ENCODE data around the gene LTA. TPM values are rescaled to one million over a fixed set of nuclear protein-coding genes. Genes with fewer than 3 reads are reported as not detected.

LTA gene
- total RNA-seq, 5 donors from 2014 or later (not counting 1 experiment from before 2014, with no cell fraction given): 12.5 to 23.9 (median 17.9) TPM

DNA sequence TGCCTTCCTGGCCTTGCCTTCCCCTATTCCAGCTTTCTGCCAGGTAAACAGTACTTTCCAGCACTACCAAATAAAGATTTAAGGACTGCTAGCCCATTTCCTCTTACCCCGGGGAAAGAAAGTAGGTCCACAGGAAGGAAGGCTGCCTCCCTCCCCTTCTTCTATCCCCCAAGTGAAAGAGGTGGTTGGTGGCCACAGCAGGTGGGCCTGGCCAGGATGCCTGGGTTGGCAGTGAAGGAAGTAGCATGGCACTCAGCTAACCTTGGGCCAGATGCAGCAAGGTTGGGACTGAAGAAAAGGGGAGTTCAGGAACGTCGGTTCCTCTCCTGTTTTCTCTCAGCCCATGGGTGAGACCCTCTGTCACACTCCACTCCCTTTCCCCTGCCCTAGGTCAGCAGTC, 15.8 kb upstream of the LTA start:
- Histone ChIP-seq H3K36me3 (ENCODE audit: control insufficient read depth in 2 of 2, extremely low read depth in 1 of 2, insufficient read depth in 1 of 2, low read length in 1 of 2) (peaks cover 0 to 9% of the 10 kb centered on the region in 2 donors), H3K9me3 (no peaks in the 10 kb centered on the region), H3K27me3 (replicated peaks in 1 of 2; ENCODE audit: control insufficient read depth in 2 of 2, extremely low read depth in 1 of 2, insufficient read depth in 2 of 2, low read length in 1 of 2) (no peaks in the 10 kb centered on the region), H3K4me1 (ENCODE audit: control insufficient read depth in 1 of 2, extremely low read depth in 1 of 2, insufficient read depth in 2 of 2, low read length in 2 of 2) (peaks cover 36 to 64% of the 10 kb centered on the region in 2 experiments), H3K4me3 (ENCODE audit: control insufficient read depth in 1 of 2, extremely low read depth in 1 of 2, low read length in 1 of 2) (no peak overlapping the region), H3K27ac (ENCODE audit: low read length) (peak overlapping the region; percentile 15)
- CTCF ChIA-PET: interaction anchor here (1.0 to 2.0 kb wide), 4 partner anchors 20 to 42 kb away, joined by 4 to 9 read pairs (median 4); partner anchors contain the start of gene LST1 (in 1 of the 2)
- peaks cover 13% of the 10 kb centered on the region for H3K36me3 Mint-ChIP-seq
- DNase-seq (no peak), ATAC-seq (replicated peaks in 1 of 4) (no peak)
- H3K4me1 Mint-ChIP-seq: peaks cover 51 to 62% (median 59%) of the 10 kb centered on the region in 3 donors
- H3K27ac Mint-ChIP-seq: peak overlapping the region in 1 of 2 donors; percentile 73
- H3K27me3 Mint-ChIP-seq: no peaks in the 10 kb centered on the region
- no CpG with 5 or more reads among the region's 3 CpGs for WGBS (ENCODE audit: insufficient coverage)
- H3K4me3 Mint-ChIP-seq: no peak overlapping the region
- H3K9me3 Mint-ChIP-seq: no peaks in the 10 kb centered on the region
- POLR2A ChIA-PET: no interaction called here

GRCh38 chr6:31557443-31558317, 14.4 kb upstream of the LTA start:
- Mint-ChIP-seq H3K4me3 (peak overlapping the region in 1 of 3 donors; percentile 92), H3K4me1 (peaks cover 57 to 68% (median 63%) of the 10 kb centered on the region in 3 donors), H3K36me3 (peaks cover 19% of the 10 kb centered on the region), H3K27me3 (no peaks in the 10 kb centered on the region), H3K9me3 (no peaks in the 10 kb centered on the region), H3K27ac (peak overlapping the region; percentile 44 to 71)
- ATAC-seq (replicated peaks in 1 of 4): no peak
- H3K4me3 ChIP-seq (ENCODE audit: control insufficient read depth in 1 of 2, extremely low read depth in 1 of 2, low read length in 1 of 2): peak overlapping the region in 1 of 2 donors; percentile 27
- H3K27ac ChIP-seq (ENCODE audit: low read length): peak overlapping the region; percentile 81
- POLR2A ChIA-PET: interaction anchor here in 1 of 2 donors (0.6 kb wide), 1 partner anchor 39 kb away, joined by 8 read pairs; no protein-coding TSS in a partner anchor
- no peaks in the 10 kb centered on the region for H3K9me3 ChIP-seq
- H3K4me1 ChIP-seq (ENCODE audit: control insufficient read depth in 1 of 2, extremely low read depth in 1 of 2, insufficient read depth in 2 of 2, low read length in 2 of 2): peaks cover 36 to 66% of the 10 kb centered on the region in 2 experiments
- no peaks in the 10 kb centered on the region for H3K27me3 ChIP-seq (replicated peaks in 1 of 2; ENCODE audit: control insufficient read depth in 2 of 2, extremely low read depth in 1 of 2, insufficient read depth in 2 of 2, low read length in 1 of 2)
- H3K36me3 ChIP-seq (ENCODE audit: control insufficient read depth in 2 of 2, extremely low read depth in 1 of 2, insufficient read depth in 1 of 2, low read length in 1 of 2): peaks cover 0 to 12% of the 10 kb centered on the region in 2 donors
- DNase-seq: no peak
- WGBS (ENCODE audit: insufficient coverage): 74% methylated on average over 13 of the region's 24 CpGs
- CTCF ChIA-PET: no interaction called here

- no peaks in the 10 kb centered on the region for H3K27me3 Mint-ChIP-seq
Observed at GRCh38 chr6:31558318-31558625, 13.8 kb upstream of the LTA start.

GRCh38 chr6:31558631-31559500, 13.2 kb upstream of the LTA start:
- H3K4me3 ChIP-seq (ENCODE audit: control insufficient read depth in 1 of 2, extremely low read depth in 1 of 2, low read length in 1 of 2): peak overlapping the region; percentile 36
- WGBS (ENCODE audit: insufficient coverage): 0% methylated on average over 2 of the region's 14 CpGs
- peaks cover 36 to 66% of the 10 kb centered on the region in 2 experiments for H3K4me1 ChIP-seq (ENCODE audit: control insufficient read depth in 1 of 2, extremely low read depth in 1 of 2, insufficient read depth in 2 of 2, low read length in 2 of 2)
- ATAC-seq (replicated peaks in 1 of 4) (peak; percentile 77 to 84 (median 80)), DNase-seq (peak in 31 of 35 experiments; percentile 41 to 82 (median 61))
- ChIA-PET CTCF (interaction anchor here in 1 of 2 donors (1.1 to 1.3 kb wide), 4 partner anchors 16 to 39 kb away, joined by 3 to 6 read pairs (median 5); partner anchors contain the start of genes LTB, NCR3 and TNF), POLR2A (interaction anchor here in 1 of 2 donors (1.0 to 1.5 kb wide), 2 partner anchors 26 to 38 kb away, joined by 3 read pairs; no protein-coding TSS in a partner anchor)
- peak overlapping the region; percentile 66 to 92 (median 74) for H3K4me3 Mint-ChIP-seq
- H3K36me3 Mint-ChIP-seq: peaks cover 27% of the 10 kb centered on the region
- H3K27me3 ChIP-seq (replicated peaks in 1 of 2; ENCODE audit: control insufficient read depth in 2 of 2, extremely low read depth in 1 of 2, insufficient read depth in 2 of 2, low read length in 1 of 2): no peaks in the 10 kb centered on the region
- H3K9me3 Mint-ChIP-seq: no peaks in the 10 kb centered on the region
- no peaks in the 10 kb centered on the region for H3K9me3 ChIP-seq
- peak overlapping the region; percentile 91 for H3K27ac Mint-ChIP-seq
- peaks cover 0 to 13% of the 10 kb centered on the region in 2 donors for H3K36me3 ChIP-seq (ENCODE audit: control insufficient read depth in 2 of 2, extremely low read depth in 1 of 2, insufficient read depth in 1 of 2, low read length in 1 of 2)
- peak overlapping the region; percentile 81 for H3K27ac ChIP-seq (ENCODE audit: low read length)
- H3K27me3 Mint-ChIP-seq: no peaks in the 10 kb centered on the region
- peaks cover 67 to 77% (median 70%) of the 10 kb centered on the region in 3 donors for H3K4me1 Mint-ChIP-seq

More at GRCh38 chr6:31558318-31558625, 13.8 kb upstream of the LTA start:
- no peak for DNase-seq
- 64% methylated on average over 8 of the region's 8 CpGs for WGBS (ENCODE audit: insufficient coverage)
- no peaks in the 10 kb centered on the region for H3K9me3 Mint-ChIP-seq
- peak overlapping the region; percentile 91 for H3K27ac Mint-ChIP-seq
- no peak for ATAC-seq (replicated peaks in 1 of 4)
- POLR2A ChIA-PET: interaction anchor here in 1 of 2 donors (1.5 kb wide), 1 partner anchor 26 kb away, joined by 3 read pairs; no protein-coding TSS in a partner anchor
- Histone ChIP-seq H3K36me3 (ENCODE audit: control insufficient read depth in 2 of 2, extremely low read depth in 1 of 2, insufficient read depth in 1 of 2, low read length in 1 of 2) (peaks cover 0 to 12% of the 10 kb centered on the region in 2 donors), H3K9me3 (no peaks in the 10 kb centered on the region), H3K27me3 (replicated peaks in 1 of 2; ENCODE audit: control insufficient read depth in 2 of 2, extremely low read depth in 1 of 2, insufficient read depth in 2 of 2, low read length in 1 of 2) (no peaks in the 10 kb centered on the region), H3K4me3 (ENCODE audit: control insufficient read depth in 1 of 2, extremely low read depth in 1 of 2, low read length in 1 of 2) (peak overlapping the region; percentile 27 to 36), H3K4me1 (ENCODE audit: control insufficient read depth in 1 of 2, extremely low read depth in 1 of 2, insufficient read depth in 2 of 2, low read length in 2 of 2) (peaks cover 36 to 66% of the 10 kb centered on the region in 2 experiments), H3K27ac (ENCODE audit: low read length) (peak overlapping the region; percentile 81)
- peak overlapping the region; percentile 66 to 92 (median 74) for H3K4me3 Mint-ChIP-seq
- H3K4me1 Mint-ChIP-seq: peaks cover 63 to 73% (median 66%) of the 10 kb centered on the region in 3 donors
- H3K36me3 Mint-ChIP-seq: peaks cover 24% of the 10 kb centered on the region
- CTCF ChIA-PET: interaction anchor here in 1 of 2 donors (1.1 to 1.3 kb wide), 2 partner anchors 17 to 35 kb away, joined by 3 to 5 read pairs; partner anchors contain the start of genes NCR3 and TNF

DNA sequence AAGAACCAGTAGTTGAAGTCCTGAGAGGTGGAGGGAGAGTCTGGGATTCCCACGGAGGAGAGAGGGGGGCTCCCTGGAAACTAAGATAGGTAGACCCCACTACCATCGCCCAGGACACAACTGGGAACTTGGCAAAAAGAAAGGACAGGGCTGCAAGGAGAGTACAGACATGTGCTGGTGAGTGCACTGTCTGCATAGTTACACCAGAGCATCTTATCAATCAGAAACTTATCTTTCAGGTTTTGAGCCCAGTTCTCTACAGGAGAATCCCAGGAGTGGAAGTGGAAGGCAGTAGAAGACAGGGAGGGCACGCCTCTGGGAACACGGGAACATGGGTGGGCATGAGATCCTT, 12.5 kb upstream of the LTA start:
- H3K36me3 Mint-ChIP-seq: peaks cover 28% of the 10 kb centered on the region
- Histone ChIP-seq H3K4me3 (ENCODE audit: control insufficient read depth in 1 of 2, extremely low read depth in 1 of 2, low read length in 1 of 2) (peak overlapping the region; percentile 36), H3K36me3 (ENCODE audit: control insufficient read depth in 2 of 2, extremely low read depth in 1 of 2, insufficient read depth in 1 of 2, low read length in 1 of 2) (peaks cover 0 to 14% of the 10 kb centered on the region in 2 donors), H3K9me3 (no peaks in the 10 kb centered on the region), H3K27ac (ENCODE audit: low read length) (peak overlapping the region; percentile 81), H3K27me3 (replicated peaks in 1 of 2; ENCODE audit: control insufficient read depth in 2 of 2, extremely low read depth in 1 of 2, insufficient read depth in 2 of 2, low read length in 1 of 2) (no peaks in the 10 kb centered on the region), H3K4me1 (ENCODE audit: control insufficient read depth in 1 of 2, extremely low read depth in 1 of 2, insufficient read depth in 2 of 2, low read length in 2 of 2) (peaks cover 36 to 66% of the 10 kb centered on the region in 2 experiments)
- H3K27me3 Mint-ChIP-seq: no peaks in the 10 kb centered on the region
- ATAC-seq (replicated peaks in 1 of 4) (peak; percentile 21 to 34 (median 27)), DNase-seq (no peak)
- ChIA-PET CTCF (interaction anchor here in 1 of 2 donors (1.1 to 1.3 kb wide), 3 partner anchors 16 to 39 kb away, joined by 5 to 6 read pairs (median 5); partner anchors contain the start of genes LTB and TNF), POLR2A (interaction anchor here in 1 of 2 donors (1.0 to 1.5 kb wide), 2 partner anchors 25 to 37 kb away, joined by 3 read pairs; no protein-coding TSS in a partner anchor)
- H3K27ac Mint-ChIP-seq: peak overlapping the region; percentile 91
- no CpG with 5 or more reads among the region's 4 CpGs for WGBS (ENCODE audit: insufficient coverage)
- no peaks in the 10 kb centered on the region for H3K9me3 Mint-ChIP-seq
- H3K4me1 Mint-ChIP-seq: peaks cover 70 to 78% (median 71%) of the 10 kb centered on the region in 3 donors
- peak overlapping the region; percentile 66 to 92 (median 74) for H3K4me3 Mint-ChIP-seq

Data from T-cell (primary cell).